Islet precursor cell (in vitro differentiated cells): ENCODE data around the gene TOR1B.
"Not testable (repeated sequence)": the region's sequence is repeated elsewhere in the genome, so short reads cannot be mapped to it uniquely, and the experiment has no call there.

ENCODE experiments used
- DNase-seq: peaks from one replicate; pipeline ENCODE4 v3.0.0-alpha.2; 2018

Gene TOR1B

GRCh38 chr9:129776938-129777768 is 25.8 kb upstream of the TOR1B start:
- DNase-seq: peak; percentile 98

- no peak for DNase-seq
These were observed 25.2 kb upstream of the TOR1B start for GRCh38 chr9:129777769-129778130.

- peak; percentile 72 for DNase-seq
These were observed 24.5 kb upstream of the TOR1B start for GRCh38 chr9:129778469-129778868.

- no peak for DNase-seq
These were observed 23.3 kb upstream of the TOR1B start for GRCh38 chr9:129779560-129780190.

GRCh38 chr9:129781131-129781530 is 21.9 kb upstream of the TOR1B start:
- DNase-seq: no peak

- DNase-seq: no peak
These were observed 21.0 kb upstream of the TOR1B start for GRCh38 chr9:129781981-129782380.

GRCh38 chr9:129783516-129784361 is 19.2 kb upstream of the TOR1B start:
- peak; percentile 87 for DNase-seq

- DNase-seq: not testable (repeated sequence)
These were observed 18.0 kb upstream of the TOR1B start for GRCh38 chr9:129784970-129785369.

- no peak for DNase-seq
These were observed 17.1 kb upstream of the TOR1B start for GRCh38 chr9:129785866-129786265.

- DNase-seq: no peak
These were observed 16.5 kb upstream of the TOR1B start for GRCh38 chr9:129786481-129786880.

- DNase-seq: no peak
These were observed 8.4 kb upstream of the TOR1B start for GRCh38 chr9:129794549-129794948.

- DNase-seq: not testable (repeated sequence)
These were observed 7.0 kb upstream of the TOR1B start for GRCh38 chr9:129796029-129796428.

GRCh38 chr9:129798973-129799372 is 4.0 kb upstream of the TOR1B start:
- DNase-seq: no peak

GRCh38 chr9:129801504-129801903 is 1.5 kb upstream of the TOR1B start:
- DNase-seq: no peak

- no peak for DNase-seq
These were observed 684 bp downstream of the TOR1B start for GRCh38 chr9:129803676-129804060.

- no peak for DNase-seq
These were observed 3.1 kb downstream of the TOR1B start for GRCh38 chr9:129806061-129806460.

- no peak for DNase-seq
These were observed 6.4 kb downstream of the TOR1B start for GRCh38 chr9:129809346-129809745.

GRCh38 chr9:129810116-129810515 is 7.1 kb downstream of the TOR1B start:
- no peak for DNase-seq

GRCh38 chr9:129810788-129811187 is 7.8 kb downstream of the TOR1B start:
- DNase-seq: no peak

- no peak for DNase-seq
These were observed 9.0 kb downstream of the TOR1B start for GRCh38 chr9:129811967-129812363.

GRCh38 chr9:129812385-129812784 is 9.4 kb downstream of the TOR1B start:
- no peak for DNase-seq

GRCh38 chr9:129813661-129814060 is 10.7 kb downstream of the TOR1B start:
- DNase-seq: no peak

- no peak for DNase-seq
These were observed 11.6 kb downstream of the TOR1B start for GRCh38 chr9:129814432-129815223.
